GM21619 (cell line): ENCODE results near the gene SMPD2.
A peak's percentile ranks its signal among the peaks of the same experiment; 100 is the strongest.

Experiments used
- ATAC-seq: cut with Tn5 transposase; IDR thresholded peaks from one replicate; pipeline ENCODE4 v1.9.1; 2021; ENCODE audit not compliant: unreplicated experiment

SMPD2 gene

GRCh38 chr6:109483735-109484057 lies 43.2 kb downstream of the SMPD2 start:
- peak; percentile 1 for ATAC-seq

DNA sequence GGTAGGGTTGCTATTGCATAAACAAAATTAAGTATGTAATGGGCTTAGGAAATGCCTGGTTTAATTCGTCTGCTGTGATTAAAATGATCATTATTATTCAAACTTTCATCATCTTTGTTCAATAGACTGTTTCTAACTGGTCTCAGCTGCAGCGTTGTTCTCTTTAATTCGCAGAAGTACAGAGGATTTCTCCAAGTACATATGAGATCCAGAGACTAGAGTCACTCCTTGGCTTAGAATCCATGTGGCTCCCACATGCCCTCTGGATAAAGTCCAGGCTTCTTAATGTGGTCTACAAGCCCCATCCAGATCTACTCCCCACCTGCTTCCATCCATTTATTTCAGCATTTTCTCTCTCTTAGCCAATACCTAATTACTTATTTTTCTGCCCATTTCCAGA lies 43.6 kb downstream of the SMPD2 start:
- ATAC-seq = no peak

- no peak for ATAC-seq
Observed at GRCh38 chr6:109485266-109485935, 44.9 kb downstream of the SMPD2 start.

DNA sequence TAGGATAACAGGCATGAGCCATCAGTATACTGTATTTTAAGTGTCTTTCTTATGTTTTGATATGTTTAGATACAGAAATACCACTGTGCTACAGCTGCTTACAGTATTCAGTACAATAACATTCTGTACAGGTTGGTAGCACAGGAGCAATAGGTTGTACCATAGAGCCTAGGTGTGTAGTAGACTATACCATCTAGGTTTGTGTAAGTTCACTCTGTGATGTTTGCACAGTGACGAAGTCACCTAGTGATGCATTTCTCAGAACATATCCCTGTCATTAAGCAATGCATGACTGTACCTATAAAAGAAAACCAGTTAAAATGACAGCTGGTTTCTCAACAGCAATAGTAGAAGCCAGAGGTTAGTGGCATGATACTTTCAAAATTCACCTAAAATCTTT lies 45.5 kb downstream of the SMPD2 start:
- no peak for ATAC-seq

GRCh38 chr6:109488001-109488400 lies 47.5 kb downstream of the SMPD2 start:
- ATAC-seq = no peak

- no peak for ATAC-seq
Observed at GRCh38 chr6:109490713-109491112, 50.2 kb downstream of the SMPD2 start.

DNA sequence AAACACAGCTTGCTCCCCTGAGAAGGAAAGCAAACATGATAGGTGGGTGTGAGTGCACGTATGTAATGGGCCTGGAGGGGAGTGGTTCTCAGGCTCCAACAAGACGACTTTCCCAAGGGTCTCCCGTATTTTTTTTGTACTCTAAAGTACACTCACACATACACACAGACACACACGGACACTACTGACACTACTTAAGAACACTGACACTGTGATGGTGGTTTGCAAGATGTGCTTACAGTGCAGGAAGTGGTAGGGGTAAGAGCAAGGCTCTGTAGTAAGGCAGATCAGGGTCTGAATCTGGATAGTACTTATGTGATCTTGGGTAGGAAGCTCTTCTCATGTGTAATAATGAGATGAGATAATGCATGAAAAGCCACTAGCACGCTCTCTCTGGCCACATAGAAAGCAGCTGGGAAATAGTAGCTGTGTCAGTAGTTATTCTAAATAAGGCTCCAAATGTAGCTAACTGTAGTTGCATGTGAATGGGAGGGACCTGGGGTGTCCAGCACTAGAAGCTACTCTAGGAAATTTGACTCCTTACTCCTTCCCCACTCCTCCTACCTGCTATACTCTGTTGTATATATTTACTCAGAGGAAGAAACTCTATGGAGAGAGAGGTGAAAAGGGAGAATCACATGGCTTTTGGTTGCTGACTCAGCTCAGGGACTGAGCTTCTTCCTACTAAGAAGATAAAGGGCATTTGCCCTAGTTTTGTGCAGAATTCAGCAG lies 50.8 kb downstream of the SMPD2 start:
- ATAC-seq = peak; percentile 42
